AG10803 (cell line): ENCODE results near the gene UBE4B.

Source experiments
- DNase-seq: peaks from one replicate; pipeline ENCODE4 v3.0.0; 2010; ENCODE audit warnings: low read depth
- H3K4me3 ChIP-seq: 2 replicates; pipeline ENCODE4 v1.5.1; 2011; ENCODE audit warnings: mild to moderate bottlenecking, low read length, control low read depth
- TF ChIP-seq, protein P1 (sequence below): conservative IDR thresholded peaks from 2 replicates; pipeline ENCODE4 v1.5.1; 2011; ENCODE audit warnings: mild to moderate bottlenecking, low read length, control low read depth, inconsistent platforms

Gene UBE4B

GRCh38 chr1:10186331-10187025, 153.7 kb downstream of the UBE4B start:
- H3K4me3 ChIP-seq, result no peak overlapping the region
- TF ChIP-seq, protein P1, sequence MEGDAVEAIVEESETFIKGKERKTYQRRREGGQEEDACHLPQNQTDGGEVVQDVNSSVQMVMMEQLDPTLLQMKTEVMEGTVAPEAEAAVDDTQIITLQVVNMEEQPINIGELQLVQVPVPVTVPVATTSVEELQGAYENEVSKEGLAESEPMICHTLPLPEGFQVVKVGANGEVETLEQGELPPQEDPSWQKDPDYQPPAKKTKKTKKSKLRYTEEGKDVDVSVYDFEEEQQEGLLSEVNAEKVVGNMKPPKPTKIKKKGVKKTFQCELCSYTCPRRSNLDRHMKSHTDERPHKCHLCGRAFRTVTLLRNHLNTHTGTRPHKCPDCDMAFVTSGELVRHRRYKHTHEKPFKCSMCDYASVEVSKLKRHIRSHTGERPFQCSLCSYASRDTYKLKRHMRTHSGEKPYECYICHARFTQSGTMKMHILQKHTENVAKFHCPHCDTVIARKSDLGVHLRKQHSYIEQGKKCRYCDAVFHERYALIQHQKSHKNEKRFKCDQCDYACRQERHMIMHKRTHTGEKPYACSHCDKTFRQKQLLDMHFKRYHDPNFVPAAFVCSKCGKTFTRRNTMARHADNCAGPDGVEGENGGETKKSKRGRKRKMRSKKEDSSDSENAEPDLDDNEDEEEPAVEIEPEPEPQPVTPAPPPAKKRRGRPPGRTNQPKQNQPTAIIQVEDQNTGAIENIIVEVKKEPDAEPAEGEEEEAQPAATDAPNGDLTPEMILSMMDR, result no peak
- peak; percentile 95 for DNase-seq

DNA sequence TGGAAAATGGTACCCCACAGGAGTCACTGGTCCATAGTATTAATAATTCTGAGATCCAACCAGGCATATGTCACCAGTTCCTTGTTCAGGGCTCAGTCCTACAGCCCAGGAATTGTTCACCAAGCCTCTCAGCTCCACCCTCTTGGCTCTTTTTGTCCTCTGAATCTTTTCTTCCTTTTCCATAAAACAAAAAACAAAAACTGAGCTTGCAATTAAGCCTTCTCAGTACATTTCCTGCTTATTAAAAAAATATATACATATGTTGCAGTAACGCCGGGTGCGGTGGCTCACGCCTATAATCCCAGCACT, 154.2 kb downstream of the UBE4B start:
- DNase-seq, result no peak
- TF ChIP-seq, protein P1, result no peak
- H3K4me3 ChIP-seq, result no peak overlapping the region

- TF ChIP-seq, protein P1, result no peak
- no peak for DNase-seq
Observed at GRCh38 chr1:10188133-10188650, 155.4 kb downstream of the UBE4B start.

DNA sequence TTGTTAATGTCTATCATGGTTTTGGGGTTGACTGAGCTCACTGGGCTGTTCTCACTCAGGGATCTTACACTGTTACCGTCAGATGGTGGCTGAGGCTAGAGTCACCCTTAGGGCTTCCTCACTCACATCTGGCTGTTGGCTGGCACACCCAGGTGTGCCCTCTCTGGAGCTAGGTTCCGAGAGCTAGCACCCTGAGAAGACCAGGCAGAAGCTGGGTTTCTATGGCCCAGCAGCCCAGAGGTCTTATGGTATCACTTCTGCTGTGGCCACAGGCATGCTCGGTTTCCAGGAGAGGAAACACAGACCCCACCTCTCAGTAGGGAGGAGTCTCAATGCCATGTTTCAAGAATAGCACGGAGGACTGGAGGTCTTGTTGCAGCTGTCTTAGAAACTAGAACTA, 156.9 kb downstream of the UBE4B start:
- DNase-seq, result no peak
- TF ChIP-seq, protein P1, result no peak
- no peak overlapping the region for H3K4me3 ChIP-seq

More at GRCh38 chr1:10188133-10188650, 155.4 kb downstream of the UBE4B start:
- H3K4me3 ChIP-seq, result no peak overlapping the region

GRCh38 chr1:10192263-10192662, 159.5 kb downstream of the UBE4B start:
- DNase-seq, result no peak
- TF ChIP-seq, protein P1, result no peak
- H3K4me3 ChIP-seq, result no peak overlapping the region

- DNase-seq, result no peak
- TF ChIP-seq, protein P1, result no peak
- no peak overlapping the region for H3K4me3 ChIP-seq
Observed at GRCh38 chr1:10193288-10193687, 160.5 kb downstream of the UBE4B start.

DNA sequence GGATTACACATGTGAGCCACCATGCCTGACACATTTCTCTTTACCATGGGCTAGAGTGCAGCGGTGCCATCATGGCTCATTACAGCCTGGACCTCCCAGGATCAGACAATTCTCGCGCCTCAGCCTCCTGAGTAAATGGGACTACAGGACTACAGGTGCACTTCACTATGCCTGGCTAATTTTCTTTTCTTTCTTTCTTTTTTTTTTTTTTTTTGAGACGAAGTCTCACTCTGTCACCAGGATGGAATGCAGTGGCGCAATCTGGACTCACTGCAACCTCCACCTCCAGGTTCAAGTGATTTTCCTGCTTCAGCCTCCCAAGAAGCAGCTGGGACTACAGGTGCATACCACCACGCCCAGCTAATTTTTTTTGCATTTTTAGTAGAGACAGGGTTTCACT, 162.8 kb downstream of the UBE4B start:
- H3K4me3 ChIP-seq, result no peak overlapping the region
- peak; percentile 23 for DNase-seq
- TF ChIP-seq, protein P1, result no peak
